HL-60 (cell line): Measurements from ENCODE around the gene TMEM150B.
A peak's percentile ranks its signal among the peaks of the same experiment; 100 is the strongest.

Source experiments
- DNase-seq, 2 experiments: peaks; one replicate each; pipeline ENCODE4 v3.0.0-alpha.2; 2010 to 2020; ENCODE audit warnings: low read depth in 1 of 2, low spot score in 1 of 2
- H3K27ac ChIP-seq: fragments of 250-450 bp; sonication (Bioruptor Pico); replicated peaks from 2 replicates; pipeline ENCODE4 v1.5.1; 2020; ENCODE audit warnings: mild to moderate bottlenecking, moderate library complexity
- H3K27me3 ChIP-seq: fragments of 250-450 bp; sonication (Bioruptor Pico); 2 replicates; pipeline ENCODE4 v1.5.1; 2021; ENCODE audit warnings: mild to moderate bottlenecking, moderate library complexity; ENCODE audit not compliant: insufficient read depth, poor library complexity, severe bottlenecking
- H3K4me3 ChIP-seq: replicated peaks from 2 replicates; pipeline ENCODE4 v1.5.1; 2011; ENCODE audit warnings: mild to moderate bottlenecking, control low read depth, low read length; ENCODE audit not compliant: insufficient read depth
- GABPA ChIP-seq: IDR thresholded peaks from 2 replicates; pipeline ENCODE4 v1.6.1; 2012; ENCODE audit warnings: low read depth
- POLR2AphosphoS5 ChIP-seq: IDR thresholded peaks from 2 replicates; pipeline ENCODE4 v1.6.1; 2012; ENCODE audit warnings: low read depth
- SPI1 ChIP-seq: IDR thresholded peaks from 2 replicates; pipeline ENCODE4 v1.6.1; 2012; ENCODE audit warnings: low read depth, mild to moderate bottlenecking, borderline replicate concordance
- TF ChIP-seq, protein P1 (sequence below): IDR thresholded peaks from one replicate; pipeline ENCODE4 v1.5.1; 2011; ENCODE audit warnings: low read length, control low read depth, inconsistent platforms; ENCODE audit not compliant: insufficient read depth
- TF ChIP-seq, protein P2 (sequence below): IDR thresholded peaks from 2 replicates; pipeline ENCODE4 v1.6.1; 2012; ENCODE audit warnings: low read depth; ENCODE audit not compliant: insufficient replicate concordance

The TMEM150B gene

DNA sequence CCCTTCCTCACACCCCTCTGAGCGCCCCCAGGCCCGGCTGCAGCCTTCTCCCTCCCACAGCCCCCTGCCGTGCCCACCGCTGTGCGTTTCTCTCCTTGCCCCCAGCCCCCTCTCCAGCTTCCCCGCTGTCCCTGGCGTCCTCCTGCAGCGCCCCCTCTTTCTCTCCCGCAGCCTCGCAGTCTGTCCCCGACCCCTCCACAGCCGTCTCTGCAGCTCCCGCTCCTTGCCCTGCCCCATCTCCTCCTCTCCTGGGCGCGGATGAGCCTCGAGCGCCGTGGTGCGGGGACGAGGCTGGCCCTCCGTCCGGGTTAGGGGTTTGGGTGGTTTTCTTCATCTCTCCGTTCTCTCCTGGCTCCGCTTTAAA is 15.6 kb upstream of the TMEM150B start:
- no peak for TF ChIP-seq POLR2AphosphoS5
- TF ChIP-seq GABPA = no peak
- TF ChIP-seq, protein P1, sequence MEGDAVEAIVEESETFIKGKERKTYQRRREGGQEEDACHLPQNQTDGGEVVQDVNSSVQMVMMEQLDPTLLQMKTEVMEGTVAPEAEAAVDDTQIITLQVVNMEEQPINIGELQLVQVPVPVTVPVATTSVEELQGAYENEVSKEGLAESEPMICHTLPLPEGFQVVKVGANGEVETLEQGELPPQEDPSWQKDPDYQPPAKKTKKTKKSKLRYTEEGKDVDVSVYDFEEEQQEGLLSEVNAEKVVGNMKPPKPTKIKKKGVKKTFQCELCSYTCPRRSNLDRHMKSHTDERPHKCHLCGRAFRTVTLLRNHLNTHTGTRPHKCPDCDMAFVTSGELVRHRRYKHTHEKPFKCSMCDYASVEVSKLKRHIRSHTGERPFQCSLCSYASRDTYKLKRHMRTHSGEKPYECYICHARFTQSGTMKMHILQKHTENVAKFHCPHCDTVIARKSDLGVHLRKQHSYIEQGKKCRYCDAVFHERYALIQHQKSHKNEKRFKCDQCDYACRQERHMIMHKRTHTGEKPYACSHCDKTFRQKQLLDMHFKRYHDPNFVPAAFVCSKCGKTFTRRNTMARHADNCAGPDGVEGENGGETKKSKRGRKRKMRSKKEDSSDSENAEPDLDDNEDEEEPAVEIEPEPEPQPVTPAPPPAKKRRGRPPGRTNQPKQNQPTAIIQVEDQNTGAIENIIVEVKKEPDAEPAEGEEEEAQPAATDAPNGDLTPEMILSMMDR = no peak
- TF ChIP-seq, protein P2, sequence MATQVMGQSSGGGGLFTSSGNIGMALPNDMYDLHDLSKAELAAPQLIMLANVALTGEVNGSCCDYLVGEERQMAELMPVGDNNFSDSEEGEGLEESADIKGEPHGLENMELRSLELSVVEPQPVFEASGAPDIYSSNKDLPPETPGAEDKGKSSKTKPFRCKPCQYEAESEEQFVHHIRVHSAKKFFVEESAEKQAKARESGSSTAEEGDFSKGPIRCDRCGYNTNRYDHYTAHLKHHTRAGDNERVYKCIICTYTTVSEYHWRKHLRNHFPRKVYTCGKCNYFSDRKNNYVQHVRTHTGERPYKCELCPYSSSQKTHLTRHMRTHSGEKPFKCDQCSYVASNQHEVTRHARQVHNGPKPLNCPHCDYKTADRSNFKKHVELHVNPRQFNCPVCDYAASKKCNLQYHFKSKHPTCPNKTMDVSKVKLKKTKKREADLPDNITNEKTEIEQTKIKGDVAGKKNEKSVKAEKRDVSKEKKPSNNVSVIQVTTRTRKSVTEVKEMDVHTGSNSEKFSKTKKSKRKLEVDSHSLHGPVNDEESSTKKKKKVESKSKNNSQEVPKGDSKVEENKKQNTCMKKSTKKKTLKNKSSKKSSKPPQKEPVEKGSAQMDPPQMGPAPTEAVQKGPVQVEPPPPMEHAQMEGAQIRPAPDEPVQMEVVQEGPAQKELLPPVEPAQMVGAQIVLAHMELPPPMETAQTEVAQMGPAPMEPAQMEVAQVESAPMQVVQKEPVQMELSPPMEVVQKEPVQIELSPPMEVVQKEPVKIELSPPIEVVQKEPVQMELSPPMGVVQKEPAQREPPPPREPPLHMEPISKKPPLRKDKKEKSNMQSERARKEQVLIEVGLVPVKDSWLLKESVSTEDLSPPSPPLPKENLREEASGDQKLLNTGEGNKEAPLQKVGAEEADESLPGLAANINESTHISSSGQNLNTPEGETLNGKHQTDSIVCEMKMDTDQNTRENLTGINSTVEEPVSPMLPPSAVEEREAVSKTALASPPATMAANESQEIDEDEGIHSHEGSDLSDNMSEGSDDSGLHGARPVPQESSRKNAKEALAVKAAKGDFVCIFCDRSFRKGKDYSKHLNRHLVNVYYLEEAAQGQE = no peak
- TF ChIP-seq SPI1 = no peak
- Histone ChIP-seq H3K27me3 (no peaks in the 10 kb centered on the region), H3K4me3 (peak overlapping the region; percentile 53), H3K27ac (no peak overlapping the region)
- DNase-seq = no peak

- DNase-seq = no peak
- Histone ChIP-seq H3K27ac (peak overlapping the region; percentile 67), H3K4me3 (peak overlapping the region; percentile 53), H3K27me3 (no peaks in the 10 kb centered on the region)
- TF ChIP-seq POLR2AphosphoS5 = peak; percentile 71; the same call in 1 of the 2 replicates
- TF ChIP-seq, protein P1 = no peak
Measured at GRCh38 chr19:55339889-55340783, 15.0 kb upstream of the TMEM150B start.

- TF ChIP-seq GABPA = no peak
- TF ChIP-seq, protein P2 = no peak
- TF ChIP-seq POLR2AphosphoS5 = no peak; the same call in 1 of the 2 replicates
- TF ChIP-seq, protein P1 = no peak
- TF ChIP-seq SPI1 = no peak
- DNase-seq = peak; percentile 100
- H3K27ac ChIP-seq = peak within 1 kb of the TSS; percentile 92
- H3K27me3 ChIP-seq = no peaks in the 10 kb centered on the region
- H3K4me3 ChIP-seq = peak within 1 kb of the TSS; percentile 53
Measured at GRCh38 chr19:55339105-55339888, 14.2 kb upstream of the TMEM150B start, which contains the start of gene KMT5C. TSS of gene KMT5C (plus strand) at chr19:55339876. CDS start at chr19:55341937, 2,061 bp downstream.
